ENCODE results near the gene NDUFB11. TPM values are rescaled to one million over a fixed set of nuclear protein-coding genes. Genes with fewer than 3 reads are reported as not detected.

Gene NDUFB11
- total and polyA plus RNA-seq, 9 of the 15 experiments (the other 6 are each of a cell fraction or from before 2014, with no cell fraction given), result 20.9 to 269 (median 86.8) TPM

GRCh38 chrX:47129157-47129898 lies 15.2 kb downstream of the NDUFB11 start (continued):
- TF ChIP-seq, protein P1, sequence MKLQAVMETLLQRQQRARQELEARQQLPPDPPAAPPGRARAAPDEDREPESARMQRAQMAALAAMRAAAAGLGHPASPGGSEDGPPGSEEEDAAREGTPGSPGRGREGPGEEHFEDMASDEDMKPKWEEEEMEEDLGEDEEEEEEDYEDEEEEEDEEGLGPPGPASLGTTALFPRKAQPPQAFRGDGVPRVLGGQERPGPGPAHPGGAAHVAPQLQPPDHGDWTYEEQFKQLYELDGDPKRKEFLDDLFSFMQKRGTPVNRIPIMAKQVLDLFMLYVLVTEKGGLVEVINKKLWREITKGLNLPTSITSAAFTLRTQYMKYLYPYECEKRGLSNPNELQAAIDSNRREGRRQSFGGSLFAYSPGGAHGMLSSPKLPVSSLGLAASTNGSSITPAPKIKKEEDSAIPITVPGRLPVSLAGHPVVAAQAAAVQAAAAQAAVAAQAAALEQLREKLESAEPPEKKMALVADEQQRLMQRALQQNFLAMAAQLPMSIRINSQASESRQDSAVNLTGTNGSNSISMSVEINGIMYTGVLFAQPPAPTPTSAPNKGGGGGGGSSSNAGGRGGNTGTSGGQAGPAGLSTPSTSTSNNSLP (IDR thresholded peaks at IDR 0.05; ENCODE audit: borderline replicate concordance, low read depth, low read length), result 0 out of 2 replicates have a peak, but pooled peaks have one; percentile 29
- TF ChIP-seq PHF8 (IDR thresholded peaks at IDR 0.05; ENCODE audit: borderline replicate concordance, low read length) (peak; percentile 58; the same call in 1 of the 2 replicates), TEAD4 (IDR thresholded peaks at IDR 0.05; ENCODE audit: low read length) (no peak), TEAD4 (CRISPR knock-in tag; IDR thresholded peaks at IDR 0.05; ENCODE audit: borderline replicate concordance) (no peak), SRSF3 (IDR thresholded peaks at IDR 0.05; ENCODE audit: insufficient read depth, low read length) (no peak), MEF2A (IDR thresholded peaks at IDR 0.05; ENCODE audit: control insufficient read depth, low read depth, low read length) (no peak), MTA3 (IDR thresholded peaks at IDR 0.05; ENCODE audit: borderline replicate concordance) (peak; percentile 43; the same call in 1 of the 2 replicates), ATF2 (CRISPR knock-in tag; IDR thresholded peaks at IDR 0.05) (no peak), HIVEP1 (CRISPR knock-in tag; IDR thresholded peaks at IDR 0.05) (no peak), CBX2 (IDR thresholded peaks at IDR 0.05; ENCODE audit: insufficient read depth, low read length, poor library complexity, severe bottlenecking) (no peak), SNIP1 (IDR thresholded peaks at IDR 0.05; ENCODE audit: low read depth) (no peak), SMAD3 (CRISPR knock-in tag; conservative IDR thresholded peaks at IDR 0.05) (no peak), ZNF609 (CRISPR knock-in tag; IDR thresholded peaks at IDR 0.05; ENCODE audit: borderline replicate concordance) (no peak), ETS2 (tag; IDR thresholded peaks at IDR 0.05; ENCODE audit: borderline replicate concordance, poor library complexity, severe bottlenecking) (no peak)
- TF ChIP-seq, protein P2, sequence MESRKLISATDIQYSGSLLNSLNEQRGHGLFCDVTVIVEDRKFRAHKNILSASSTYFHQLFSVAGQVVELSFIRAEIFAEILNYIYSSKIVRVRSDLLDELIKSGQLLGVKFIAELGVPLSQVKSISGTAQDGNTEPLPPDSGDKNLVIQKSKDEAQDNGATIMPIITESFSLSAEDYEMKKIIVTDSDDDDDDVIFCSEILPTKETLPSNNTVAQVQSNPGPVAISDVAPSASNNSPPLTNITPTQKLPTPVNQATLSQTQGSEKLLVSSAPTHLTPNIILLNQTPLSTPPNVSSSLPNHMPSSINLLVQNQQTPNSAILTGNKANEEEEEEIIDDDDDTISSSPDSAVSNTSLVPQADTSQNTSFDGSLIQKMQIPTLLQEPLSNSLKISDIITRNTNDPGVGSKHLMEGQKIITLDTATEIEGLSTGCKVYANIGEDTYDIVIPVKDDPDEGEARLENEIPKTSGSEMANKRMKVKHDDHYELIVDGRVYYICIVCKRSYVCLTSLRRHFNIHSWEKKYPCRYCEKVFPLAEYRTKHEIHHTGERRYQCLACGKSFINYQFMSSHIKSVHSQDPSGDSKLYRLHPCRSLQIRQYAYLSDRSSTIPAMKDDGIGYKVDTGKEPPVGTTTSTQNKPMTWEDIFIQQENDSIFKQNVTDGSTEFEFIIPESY (CRISPR knock-in tag; IDR thresholded peaks at IDR 0.05), result no peak
- TF ChIP-seq, protein P3, sequence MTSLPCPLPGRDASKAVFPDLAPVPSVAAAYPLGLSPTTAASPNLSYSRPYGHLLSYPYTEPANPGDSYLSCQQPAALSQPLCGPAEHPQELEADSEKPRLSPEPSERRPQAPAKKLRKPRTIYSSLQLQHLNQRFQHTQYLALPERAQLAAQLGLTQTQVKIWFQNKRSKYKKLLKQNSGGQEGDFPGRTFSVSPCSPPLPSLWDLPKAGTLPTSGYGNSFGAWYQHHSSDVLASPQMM (CRISPR knock-in tag; IDR thresholded peaks at IDR 0.05), result no peak
